NCI-H2196 treated with DMSO at 0.1 percent for 48 hours (cell line): ENCODE data around the gene CLMP.

ENCODE experiments used
- DNase-seq: peaks from one replicate; lab custom pipeline; 2025; ENCODE audit not compliant: unreplicated experiment; lab: John Stamatoyannopoulos, UW

The CLMP gene

DNA sequence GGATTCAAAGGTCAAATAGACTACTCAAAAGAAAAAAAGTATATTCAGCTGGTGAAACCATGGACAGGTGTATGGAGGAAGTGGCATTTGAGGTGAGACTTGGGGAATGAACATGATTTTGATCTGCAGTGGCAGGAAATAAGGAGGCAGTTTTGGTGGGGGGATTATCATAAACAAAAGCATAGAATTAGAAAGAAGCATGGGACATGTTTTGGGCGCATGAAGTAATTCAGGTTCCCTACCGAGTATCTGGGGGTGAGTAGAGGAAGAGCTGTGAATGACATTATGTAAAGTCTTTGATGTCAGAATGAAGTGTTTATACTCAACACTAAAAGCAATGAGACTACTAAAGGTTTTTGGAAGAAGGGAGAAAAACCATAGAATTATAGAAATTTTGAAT is 3.1 kb downstream of the CLMP start:
- DNase-seq = no peak

DNA sequence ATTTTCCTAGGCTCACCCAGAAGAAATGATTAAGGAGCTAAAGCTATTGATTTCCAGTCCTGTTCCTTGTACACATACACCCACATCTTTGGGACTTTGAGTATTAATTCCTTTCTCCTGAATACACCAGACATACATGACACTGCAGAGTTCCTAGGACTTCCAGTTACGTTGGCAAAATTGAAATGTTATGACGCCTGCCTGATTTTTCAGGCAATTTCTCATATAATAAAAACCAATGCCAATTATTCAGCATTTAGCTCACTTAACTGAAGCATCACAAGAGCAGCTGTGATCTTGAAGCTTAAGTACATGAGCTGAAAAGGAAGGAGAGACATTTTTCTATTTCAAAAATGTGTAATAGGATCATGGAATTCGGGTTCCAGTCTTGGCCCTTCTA is 4.5 kb downstream of the CLMP start:
- no peak for DNase-seq

DNA sequence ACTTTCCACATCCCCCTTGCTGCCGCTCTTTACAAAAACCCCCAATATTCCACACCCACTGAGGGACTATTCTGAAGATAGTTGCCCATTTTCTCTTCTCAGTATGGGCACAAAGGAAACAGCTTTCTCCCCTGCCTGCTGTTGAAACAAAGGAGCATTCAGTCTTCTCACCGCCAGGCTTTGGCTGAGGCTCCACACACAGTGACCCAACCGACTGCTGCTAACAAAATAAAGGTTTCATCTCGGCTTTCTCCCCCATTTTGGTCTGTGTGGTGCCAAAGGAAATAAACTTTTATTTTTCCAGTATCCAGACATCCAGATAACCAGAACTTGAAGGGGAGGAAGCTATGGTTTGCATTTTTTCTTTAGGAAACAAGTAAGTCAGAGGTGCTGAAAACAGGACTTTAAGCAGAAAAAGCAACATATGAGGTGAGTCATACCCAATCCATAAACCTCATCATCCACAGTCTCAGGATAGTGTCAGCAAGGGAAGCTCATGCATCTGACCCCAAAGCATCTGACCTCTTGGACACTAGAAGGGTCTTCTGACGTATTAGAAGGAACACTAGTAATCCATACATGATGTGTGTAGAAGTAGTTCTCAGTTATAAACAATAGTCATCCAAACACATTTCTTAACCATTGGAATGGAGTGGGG is 6.4 kb downstream of the CLMP start:
- no peak for DNase-seq

DNA sequence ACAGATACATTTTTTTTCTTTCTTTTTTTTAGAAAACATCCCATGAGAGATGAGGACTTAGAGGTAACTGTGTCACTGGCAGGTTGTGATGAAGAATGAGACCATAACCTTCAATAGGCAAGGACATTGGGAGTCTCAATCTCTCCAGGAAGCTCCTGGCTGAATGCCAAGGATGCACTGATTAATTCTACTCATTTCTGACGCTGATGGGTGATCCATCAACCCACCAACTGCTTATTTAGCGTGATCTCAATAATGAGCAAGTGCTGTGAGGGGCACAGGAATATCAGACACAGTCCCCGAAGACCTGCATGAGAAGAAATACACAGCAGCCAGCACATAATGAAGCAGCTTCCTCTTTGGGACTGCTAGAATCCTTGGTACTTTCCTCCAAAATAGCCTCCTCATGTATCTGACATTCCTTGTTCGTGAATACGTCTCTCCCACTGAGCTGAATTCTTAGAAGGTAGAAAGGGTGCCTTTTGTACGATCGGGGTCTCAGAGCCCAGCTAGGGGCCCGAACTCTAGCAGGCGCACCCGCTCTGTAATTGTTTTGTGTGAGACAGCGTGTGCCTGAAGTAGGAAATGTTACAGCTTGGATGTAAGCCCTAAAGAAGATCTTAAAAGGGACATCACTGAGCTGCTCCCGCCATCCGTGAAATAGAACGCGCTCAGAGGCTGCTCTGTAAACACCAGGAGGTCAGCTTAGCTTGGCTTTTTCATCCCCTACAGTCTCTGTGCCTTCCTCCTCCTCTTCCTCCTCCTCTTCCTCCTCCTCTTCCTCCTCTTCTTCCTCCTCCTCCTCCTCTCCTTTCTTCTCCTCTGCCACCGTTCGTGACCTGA is 7.2 kb downstream of the CLMP start:
- DNase-seq = no peak

DNA sequence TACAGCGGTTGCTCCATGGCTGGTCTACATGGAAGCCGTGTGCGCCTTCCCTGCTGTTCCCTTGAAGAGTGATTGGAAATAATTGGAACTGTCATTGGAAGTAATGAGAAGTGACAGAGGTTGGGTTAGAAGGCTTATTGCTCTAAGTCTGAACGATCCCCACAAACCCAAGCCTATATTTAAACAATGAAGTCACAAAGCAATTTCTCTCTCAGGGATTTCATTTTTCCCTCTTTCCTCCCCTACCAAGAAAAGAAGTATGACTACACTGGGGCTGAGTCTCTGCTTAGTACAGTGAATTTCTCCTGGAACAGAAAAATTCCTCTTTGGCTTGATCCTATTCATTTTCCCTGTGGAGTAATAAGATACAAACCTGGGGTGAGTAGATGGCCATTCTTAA is 7.8 kb downstream of the CLMP start:
- DNase-seq = no peak

DNA sequence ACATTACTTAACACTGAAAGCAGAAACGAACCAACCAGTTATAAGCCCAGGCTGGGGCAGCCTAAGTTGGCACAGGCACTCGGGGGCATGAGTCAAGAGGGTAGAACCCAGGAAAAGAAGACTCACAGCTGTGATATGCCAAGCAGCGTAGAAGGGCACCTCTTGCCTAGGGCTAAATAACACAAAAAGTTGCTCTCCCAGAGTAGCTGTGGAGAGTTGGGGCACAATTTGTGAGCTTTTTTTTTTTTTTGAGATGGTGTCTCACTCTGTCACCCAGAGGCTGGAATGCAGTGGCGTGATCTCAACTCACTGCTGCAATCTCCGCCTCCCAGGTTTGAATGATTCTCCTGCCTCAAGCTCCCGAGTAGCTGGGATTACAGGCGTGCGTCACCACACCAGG is 8.8 kb downstream of the CLMP start:
- DNase-seq = no peak

DNA sequence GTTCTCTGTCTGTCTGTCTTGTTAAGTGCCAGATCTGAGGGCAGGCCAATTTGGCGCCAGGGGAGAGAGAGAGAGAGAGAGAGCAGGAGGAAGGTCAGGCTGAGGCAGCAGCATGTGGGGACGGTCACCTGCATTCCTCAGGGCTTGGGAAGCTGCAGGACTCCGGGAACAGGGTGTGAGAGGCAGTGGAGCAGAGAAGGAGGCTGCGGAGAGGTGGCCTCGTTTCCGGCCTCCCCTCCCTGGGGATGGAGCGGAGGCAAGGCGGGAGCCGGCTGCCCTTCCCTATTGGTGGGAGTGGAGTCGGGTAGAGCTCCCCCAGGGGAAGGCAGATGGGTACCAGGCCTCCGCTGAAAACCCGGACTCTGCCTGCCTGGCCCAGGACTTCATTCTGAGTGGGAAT is 9.7 kb downstream of the CLMP start:
- DNase-seq = no peak

DNA sequence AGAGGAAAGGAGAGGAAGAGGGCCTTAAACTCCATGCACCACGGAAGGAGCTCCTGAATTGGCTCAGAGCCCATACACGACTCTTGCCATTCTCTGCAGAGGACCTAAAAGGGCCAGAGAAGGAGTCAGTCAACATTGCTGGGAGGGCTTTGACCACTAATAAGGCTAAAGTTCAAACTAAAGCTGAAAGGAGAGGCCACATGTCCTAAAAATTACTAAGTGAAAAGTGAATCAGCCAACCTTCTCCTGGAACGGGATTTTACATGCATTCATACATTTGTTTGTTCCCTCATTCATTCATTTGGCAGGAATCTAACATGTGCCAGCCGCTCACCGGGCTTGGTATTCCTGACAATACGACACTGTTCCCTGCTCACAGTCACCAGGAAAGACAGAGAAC is 10.5 kb downstream of the CLMP start:
- DNase-seq = no peak

DNA sequence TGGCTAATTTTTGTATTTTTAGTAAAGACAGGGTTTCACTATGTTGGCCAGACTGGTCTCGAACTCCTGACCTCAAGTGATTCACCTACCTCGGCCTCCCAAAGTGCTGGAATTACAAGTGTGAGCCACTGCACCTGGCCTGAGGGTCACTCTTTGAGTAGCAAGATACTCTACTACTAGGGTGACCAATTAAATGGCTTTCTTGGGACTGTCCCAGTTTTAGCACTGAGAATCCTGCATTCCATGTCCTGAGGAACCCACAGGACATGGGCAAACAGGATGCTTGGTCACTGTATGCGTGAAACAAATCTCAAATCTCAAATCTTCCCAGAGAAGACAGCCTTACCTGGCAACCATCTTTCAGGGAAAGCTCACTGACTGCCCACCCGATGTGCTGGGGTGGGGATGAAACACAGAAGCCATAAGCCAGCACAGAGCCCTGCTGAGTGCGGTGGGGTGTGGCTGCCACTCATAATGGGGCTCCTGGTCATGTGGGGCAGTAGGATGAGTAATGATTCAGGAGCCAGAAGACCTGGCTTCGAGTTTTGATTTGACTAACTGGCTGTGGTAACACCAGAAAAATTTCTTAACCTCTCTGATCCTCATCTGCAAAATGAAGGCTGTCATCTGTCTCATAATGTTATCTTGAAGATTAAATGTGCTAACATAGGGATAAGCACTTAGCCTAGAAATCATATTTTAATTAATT is 11.5 kb downstream of the CLMP start:
- DNase-seq = no peak

DNA sequence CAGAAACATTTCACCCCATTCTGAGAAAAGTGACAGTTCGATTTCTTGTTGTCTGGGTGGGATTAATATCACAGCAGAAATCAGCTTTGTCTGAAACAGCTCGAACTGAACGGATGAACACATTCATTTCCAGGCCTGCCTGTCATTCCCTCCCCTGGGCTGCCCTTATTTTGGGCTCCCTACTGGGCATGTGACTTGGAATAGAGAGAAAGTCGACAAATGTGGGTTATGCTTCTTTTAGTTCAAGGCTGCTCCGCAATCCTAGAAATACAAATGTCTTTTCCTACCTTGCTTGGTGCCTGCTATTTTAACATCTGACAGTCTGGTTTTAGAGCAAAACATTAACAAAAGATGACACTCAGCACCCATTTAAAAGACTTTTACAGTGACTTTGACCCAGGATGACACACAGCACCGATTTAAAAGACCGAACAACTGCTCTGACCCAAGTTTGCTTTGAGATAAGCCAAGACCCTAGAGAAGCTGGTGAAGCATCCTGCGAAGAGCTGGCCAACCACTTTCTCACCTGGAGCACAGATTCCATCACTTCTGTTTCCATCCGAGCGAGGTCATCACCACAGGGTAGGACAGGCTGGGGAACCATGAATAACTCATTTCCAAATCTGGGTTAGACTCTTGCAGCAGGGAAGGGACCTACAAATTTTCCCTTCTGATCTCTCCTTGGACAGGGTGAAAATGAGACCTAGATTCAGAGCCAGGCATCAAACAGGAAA is 13.1 kb downstream of the CLMP start:
- no peak for DNase-seq

DNA sequence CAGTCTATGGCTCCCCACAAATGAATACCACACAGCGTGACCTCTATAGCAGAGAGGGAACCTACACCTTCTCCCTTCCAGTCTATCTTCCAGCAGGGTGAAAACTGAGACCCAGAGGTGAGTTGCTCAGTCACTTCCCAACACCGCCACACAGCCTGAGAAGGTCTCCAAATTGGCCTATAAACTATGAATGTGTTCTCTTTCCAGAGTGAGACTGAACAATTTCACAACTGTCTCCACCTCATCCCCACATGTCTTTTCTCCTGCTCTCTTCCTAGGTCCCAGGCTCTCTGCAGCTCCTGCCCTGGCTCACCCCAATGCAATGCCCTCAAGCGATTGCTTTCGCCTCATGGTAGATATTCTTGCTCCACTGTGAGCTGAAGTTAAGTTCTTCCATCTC is 14.0 kb downstream of the CLMP start:
- no peak for DNase-seq

DNA sequence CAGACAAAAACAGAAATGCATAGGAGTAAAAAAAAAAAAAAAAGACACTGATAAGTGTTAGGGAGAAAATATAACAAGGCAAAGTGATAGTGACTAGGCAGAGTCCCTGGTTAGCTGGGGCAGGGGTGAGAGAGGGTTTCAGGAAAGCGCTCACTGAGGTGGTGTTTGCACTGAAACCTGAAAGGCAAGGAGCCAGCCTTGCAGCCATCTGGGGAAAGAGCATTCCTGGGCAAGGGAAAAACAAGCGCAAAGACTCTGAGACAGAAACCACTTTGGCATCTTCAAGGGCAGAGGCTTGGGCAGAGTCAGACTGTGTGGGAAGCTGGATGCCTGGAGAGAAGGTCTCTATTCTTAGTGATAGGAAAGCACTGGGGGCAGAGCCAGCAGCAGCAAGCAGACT is 14.5 kb downstream of the CLMP start:
- DNase-seq = no peak

DNA sequence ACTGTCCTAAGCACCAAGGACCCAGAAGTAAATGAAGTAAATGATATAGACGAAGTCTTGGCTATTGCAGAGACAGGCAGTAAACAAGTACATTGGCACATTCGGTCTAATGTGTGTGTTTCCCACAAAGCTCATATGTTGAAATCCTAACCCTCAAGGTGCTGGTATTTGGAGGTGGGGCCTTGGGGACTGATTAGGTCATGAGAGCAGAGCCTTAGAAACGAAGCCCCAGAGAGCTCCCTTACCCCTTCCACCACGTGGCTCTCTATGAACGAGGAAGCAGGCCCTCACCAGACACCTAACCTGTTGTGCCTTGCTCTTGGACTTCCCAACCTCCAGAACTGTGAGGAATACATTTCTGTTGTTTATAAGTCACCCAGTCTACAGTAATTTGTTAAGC is 14.9 kb downstream of the CLMP start:
- no peak for DNase-seq

DNA sequence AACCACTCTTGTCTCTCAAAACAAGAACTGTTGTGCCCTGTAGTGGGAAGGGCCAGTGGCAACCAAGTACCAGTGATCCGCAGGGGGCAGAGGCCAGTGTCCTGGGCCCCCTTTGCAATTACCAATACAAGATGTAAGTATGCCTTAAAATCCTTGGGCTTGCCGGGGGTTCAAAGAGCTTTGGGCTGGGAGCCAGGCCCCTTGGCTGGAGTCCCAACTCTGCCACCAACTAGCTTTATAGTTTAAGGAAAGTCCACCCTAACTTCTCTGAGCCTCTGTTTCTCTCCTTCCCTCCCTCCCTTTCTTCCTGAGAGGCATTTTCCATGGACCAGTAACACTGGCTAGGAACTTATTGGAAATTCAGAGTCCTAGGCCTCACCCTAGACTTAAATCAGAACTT is 15.5 kb downstream of the CLMP start:
- DNase-seq = no peak

DNA sequence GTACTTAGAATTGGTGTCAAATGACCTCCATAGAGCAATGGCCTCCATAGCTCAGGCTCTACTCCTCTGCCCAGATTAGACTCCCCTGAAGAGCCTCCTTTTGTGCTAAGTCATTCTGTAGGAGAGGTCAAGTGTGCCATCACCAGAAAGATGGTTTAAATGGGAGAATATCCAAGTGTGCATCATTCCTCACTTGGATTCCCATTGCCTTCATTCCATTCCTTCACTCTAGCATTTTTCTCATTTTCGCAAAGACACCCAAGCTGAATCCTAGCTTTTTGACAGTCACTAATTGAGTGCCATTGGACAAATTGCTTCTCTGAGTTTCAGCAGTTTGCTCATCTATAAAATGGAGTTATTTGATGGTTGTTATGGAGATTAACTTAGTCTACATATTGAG is 16.9 kb downstream of the CLMP start:
- no peak for DNase-seq

DNA sequence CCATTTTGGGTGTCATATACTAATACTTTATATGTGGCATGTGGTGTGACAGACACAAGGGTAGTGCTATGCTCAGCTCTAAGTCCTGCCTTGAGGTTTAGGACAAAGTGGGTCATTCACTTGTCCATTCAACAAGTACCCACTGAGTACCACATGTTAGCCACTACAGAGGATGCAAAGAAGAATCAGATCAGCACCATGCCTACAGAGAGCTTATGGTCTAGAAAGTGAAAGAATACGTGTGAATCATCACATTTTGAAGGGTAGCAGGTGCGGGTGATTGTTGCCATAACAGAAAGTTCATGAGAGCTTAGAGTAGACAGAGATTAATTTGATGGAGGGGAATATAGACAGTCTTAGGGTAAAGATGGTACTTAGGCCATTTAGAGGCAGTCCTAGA is 18.3 kb downstream of the CLMP start:
- no peak for DNase-seq

DNA sequence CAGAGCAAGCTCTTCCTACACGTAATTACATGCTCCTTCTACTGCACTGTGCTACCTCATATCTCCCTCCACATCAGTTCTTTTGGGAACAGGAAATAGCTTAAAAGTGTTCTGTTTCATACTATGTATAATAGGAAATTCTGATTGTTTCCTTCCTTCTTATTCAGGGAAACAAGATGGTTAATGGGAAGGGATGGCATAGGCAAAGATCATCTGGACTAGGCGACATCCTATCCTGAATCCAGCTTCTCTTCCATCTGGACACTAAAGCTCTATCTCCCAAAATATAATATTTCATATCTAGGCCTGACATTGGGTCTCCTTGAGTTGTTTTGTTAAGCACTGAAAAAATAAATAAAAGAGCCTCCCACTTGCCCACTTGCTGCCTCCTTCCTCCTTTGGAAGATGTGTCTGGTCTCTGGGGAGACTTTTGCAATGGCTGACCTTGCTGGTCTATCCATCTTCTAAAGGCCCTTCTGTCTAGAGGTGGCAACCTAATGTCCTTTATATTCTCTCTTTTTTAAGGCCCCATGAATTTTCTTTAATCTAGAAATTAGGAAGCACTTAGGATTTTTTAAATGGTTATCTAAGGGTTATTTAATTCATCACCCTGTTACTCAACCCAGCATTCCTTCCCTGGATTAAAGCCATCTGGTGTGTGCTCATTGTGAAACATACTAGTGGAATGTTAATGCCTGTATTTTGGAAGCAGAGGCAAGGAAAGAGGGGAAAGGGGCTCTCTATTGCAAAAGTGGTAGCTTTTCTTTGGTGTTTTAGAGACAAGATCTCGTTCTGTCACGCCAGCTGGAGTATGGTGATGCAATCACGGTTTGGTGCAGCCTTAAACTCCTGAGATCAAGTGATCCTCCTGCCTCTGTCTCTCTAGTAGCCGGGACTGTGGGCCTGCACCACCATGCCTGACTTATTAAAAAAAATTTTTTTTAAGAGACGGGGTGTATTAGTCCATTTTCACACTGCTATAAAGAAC is 20.6 kb downstream of the CLMP start:
- DNase-seq = no peak

DNA sequence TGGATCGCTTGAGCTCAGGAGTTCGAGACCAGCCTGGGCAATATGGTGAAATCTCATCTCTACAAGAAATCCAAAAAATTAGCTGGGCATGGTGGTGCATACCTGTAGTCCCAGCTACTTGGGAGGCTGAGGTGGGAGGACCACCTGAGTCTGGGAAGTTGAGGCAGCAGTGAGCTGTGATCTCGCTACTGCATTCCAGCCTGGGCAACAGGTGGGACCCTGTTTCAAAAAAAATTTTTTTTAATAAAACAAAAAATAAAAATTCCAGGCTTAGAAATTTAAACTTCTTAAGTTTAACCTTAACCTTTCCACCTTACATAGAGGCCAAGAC is 21.2 kb downstream of the CLMP start:
- no peak for DNase-seq

DNA sequence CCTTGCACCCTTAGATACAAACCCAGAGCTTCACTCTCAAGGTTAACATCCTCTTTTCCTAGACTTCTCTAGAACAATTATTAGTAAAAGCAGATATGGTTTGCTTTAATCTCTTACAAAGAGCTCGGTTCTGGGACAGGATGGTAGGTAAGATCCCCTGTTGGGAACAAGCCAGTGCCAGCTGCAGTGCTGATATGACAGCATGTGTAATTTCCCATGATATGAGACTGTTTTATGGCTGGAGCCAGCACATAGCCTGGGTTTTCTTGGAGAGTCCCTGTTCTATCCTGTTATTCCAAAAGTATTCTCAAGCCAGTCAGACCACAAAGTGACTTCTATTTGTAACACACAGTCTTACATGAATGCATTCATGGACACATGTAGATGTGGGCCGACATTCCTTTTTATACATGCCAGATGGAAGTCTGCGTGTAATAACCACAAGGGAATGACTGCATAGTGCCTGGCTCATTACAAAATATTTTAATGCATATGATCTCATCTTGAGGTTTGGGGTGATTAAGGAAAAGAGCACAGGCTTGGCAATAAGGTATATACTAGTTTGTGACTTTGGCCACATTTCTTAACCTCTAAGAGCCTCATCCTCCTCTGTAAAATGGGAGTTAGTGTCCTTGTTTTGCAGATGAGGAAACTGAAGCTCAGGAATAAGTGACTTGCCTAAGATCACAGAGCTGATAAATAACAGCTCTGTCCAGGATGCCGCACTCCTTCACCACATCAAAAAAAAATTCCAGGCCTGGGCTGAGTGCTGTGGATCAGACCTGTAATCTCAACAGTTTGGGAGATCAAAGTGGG is 21.8 kb downstream of the CLMP start:
- no peak for DNase-seq

DNA sequence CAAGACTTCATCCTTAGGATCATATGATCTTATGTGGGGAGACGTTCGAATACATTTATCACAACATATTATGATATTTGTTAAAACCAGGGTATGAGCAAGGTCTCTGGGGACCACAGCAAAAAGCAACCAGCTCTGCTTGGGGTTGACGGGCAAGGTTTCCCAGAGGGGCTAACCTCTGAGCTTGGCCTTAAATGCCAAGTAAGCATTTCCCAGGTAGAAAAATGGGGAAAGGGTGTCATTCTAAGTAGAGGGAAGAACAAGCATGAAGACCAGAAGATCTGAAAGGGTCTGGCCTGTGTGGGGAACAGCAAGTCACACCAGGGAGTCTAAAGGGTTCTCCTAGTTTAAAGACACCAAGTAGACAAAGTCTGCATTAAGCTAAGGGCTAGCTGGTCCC is 24.1 kb downstream of the CLMP start:
- DNase-seq = no peak
